GM12878 (cell line): ENCODE data around the gene DNAH17. TPM values are rescaled to one million over a fixed set of nuclear protein-coding genes. Genes with fewer than 3 reads are reported as not detected.

Experiments
- ATAC-seq: fragments of 200-7000 bp; cut with Tn5 transposase; 3 replicates; pipeline ENCODE4 v1.9.1; 2020; ENCODE audit warnings: mild to moderate bottlenecking, moderate library complexity
- BruUV-seq: library from RNA; stranded (reverse); fragments of 400-500 nt; replicated peaks from 2 replicates; lab custom pipeline; 2021; lab: Mats Ljungman, UMichigan
- CTCF ChIA-PET: fragments of 300-600 bp; sonication (Branson Sonifier 250); formaldehyde crosslinking; extraction: SDS; loops from one replicate; lab custom pipeline; 2021; ENCODE audit warnings: inconsistent platforms; lab: Yijun Ruan, JAX
- POLR2A ChIA-PET: fragments of 350-600 bp; formaldehyde crosslinking; extraction: SDS; loops from one replicate; lab custom pipeline; 2021; ENCODE audit warnings: inconsistent platforms; lab: Charles Lee
- RAD21 ChIA-PET: fragments of 300-600 bp; sonication (Branson Sonifier 250); formaldehyde crosslinking; loops from one replicate; lab custom pipeline; 2023; ENCODE audit warnings: antibody characterized with exemption; ENCODE audit not compliant: unreplicated experiment; lab: Charles Lee
- SMC1A ChIA-PET: fragments of 300-600 bp; sonication (Branson Sonifier 250); formaldehyde crosslinking; loops from one replicate; lab custom pipeline; 2023; ENCODE audit not compliant: unreplicated experiment, uncharacterized antibody; lab: Charles Lee
- DNase-seq: peaks from one replicate; pipeline ENCODE4 v3.0.0-alpha.2; 2011; ENCODE audit warnings: low read depth, low spot score
- FAIRE-seq: peaks from 3 replicates; lab custom pipeline; 2011; peaks lifted over from hg19 to GRCh38; lab: Jason Lieb, UNC
- H2AFZ ChIP-seq: 2 replicates; pipeline ENCODE4 v1.6.0; 2011; ENCODE audit warnings: low read depth, low read length, control low read depth; ENCODE audit not compliant: control insufficient read depth
- H3K27ac ChIP-seq: 2 replicates; pipeline ENCODE4 v1.5.1; 2011; ENCODE audit warnings: control low read depth; ENCODE audit not compliant: control insufficient read depth, insufficient read depth
- H3K27me3 ChIP-seq, 2 experiments: replicated peaks in 1 of 2; 2 replicates each; pipeline versions ENCODE4 v1.6.0 to v1.6.1; 2011; ENCODE audit warnings: low read length in 1 of 2; ENCODE audit not compliant: control insufficient read depth in 2 of 2, insufficient read depth in 2 of 2
- H3K36me3 ChIP-seq, 2 experiments: 2 replicates each; pipeline ENCODE4 v1.5.1; 2011; ENCODE audit warnings: low read length in 1 of 2; ENCODE audit not compliant: control insufficient read depth in 2 of 2, insufficient read depth in 2 of 2
- H3K4me1 ChIP-seq: 2 replicates; pipeline ENCODE4 v1.6.1; 2011; ENCODE audit warnings: mild to moderate bottlenecking, low read length, moderate library complexity, mixed read lengths; ENCODE audit not compliant: control insufficient read depth, insufficient read depth
- H3K4me2 ChIP-seq: 2 replicates; pipeline ENCODE4 v1.6.0; 2011; ENCODE audit warnings: control low read depth; ENCODE audit not compliant: control insufficient read depth, insufficient read depth
- H3K4me3 ChIP-seq: fragments of 200-600 bp; sonication (generic); 2 replicates; pipeline ENCODE4 v1.5.1; 2016
- H3K79me2 ChIP-seq: 2 replicates; pipeline ENCODE4 v1.6.0; 2011; ENCODE audit warnings: low read length; ENCODE audit not compliant: control insufficient read depth, insufficient read depth
- H3K9ac ChIP-seq: 2 replicates; pipeline ENCODE4 v1.8.0; 2011; ENCODE audit warnings: low read length, control low read depth, mixed read lengths; ENCODE audit not compliant: control insufficient read depth, insufficient read depth
- H3K9me3 ChIP-seq: replicated peaks from 3 replicates; pipeline ENCODE4 v1.5.1; 2011; ENCODE audit warnings: mild to moderate bottlenecking, low read length; ENCODE audit not compliant: control insufficient read depth, insufficient read depth
- H4K20me1 ChIP-seq: 2 replicates; pipeline ENCODE4 v1.6.0; 2011; ENCODE audit not compliant: control insufficient read depth, insufficient read depth
- ATF7 ChIP-seq: fragments of 450-650 bp; IDR thresholded peaks from 2 replicates; pipeline ENCODE4 v1.6.1; 2016; ENCODE audit warnings: low read depth, mild to moderate bottlenecking
- BCL3 ChIP-seq: IDR thresholded peaks from 2 replicates; pipeline ENCODE4 v1.6.1; 2011; ENCODE audit warnings: borderline replicate concordance, low read depth, mild to moderate bottlenecking, moderate library complexity, low read length; ENCODE audit not compliant: insufficient read depth, poor library complexity, severe bottlenecking
- CEBPB ChIP-seq, 2 experiments: fragments of 150-350 bp in 1 of 2; IDR thresholded peaks; 2 replicates each; pipeline ENCODE4 v1.6.1; 2012 to 2014; ENCODE audit warnings: low read depth in 2 of 2, low read length in 2 of 2, borderline replicate concordance in 1 of 2, inconsistent platforms in 1 of 2
- CTCF ChIP-seq, 3 experiments: IDR thresholded peaks in 2 of 3; conservative IDR thresholded peaks in 1 of 3; 2 replicates each; pipeline ENCODE4 v1.5.1; 2011; ENCODE audit warnings: low read depth in 3 of 3, low read length in 3 of 3, mild to moderate bottlenecking in 3 of 3, control low read depth in 2 of 3, moderate library complexity in 2 of 3, inconsistent platforms in 1 of 3, mixed read lengths in 1 of 3; ENCODE audit not compliant: control insufficient read depth in 2 of 3, insufficient read depth in 1 of 3; ENCODE audit errors: extremely low read depth in 1 of 3
- EZH2 ChIP-seq: IDR thresholded peaks from 2 replicates; pipeline ENCODE4 v1.6.1; 2012; ENCODE audit warnings: low read depth, mild to moderate bottlenecking, control low read depth, inconsistent platforms, low read length, borderline replicate concordance; ENCODE audit not compliant: control insufficient read depth
- HDAC6 ChIP-seq: fragments of 200-600 bp; sonication (generic); IDR thresholded peaks from one replicate; pipeline ENCODE4 v1.8.0; 2017; ENCODE audit warnings: antibody characterized with exemption; ENCODE audit not compliant: unreplicated experiment
- IKZF2 ChIP-seq, 2 experiments: fragments of 450-650 bp; IDR thresholded peaks; 2 replicates each; pipeline ENCODE4 v1.6.1; 2017; ENCODE audit warnings: mild to moderate bottlenecking in 2 of 2, moderate library complexity in 2 of 2
- JUND ChIP-seq: IDR thresholded peaks from 2 replicates; pipeline ENCODE4 v1.6.1; 2012; ENCODE audit warnings: low read depth, mild to moderate bottlenecking, low read length, improper control_type of control experiment, moderate library complexity
- MYC ChIP-seq: IDR thresholded peaks from 2 replicates; pipeline ENCODE4 v1.6.1; 2011; ENCODE audit warnings: mild to moderate bottlenecking, low read length, moderate library complexity, inconsistent platforms; ENCODE audit not compliant: insufficient read depth, insufficient replicate concordance, insufficient read length, severe bottlenecking
- NFIC ChIP-seq: IDR thresholded peaks from 2 replicates; pipeline ENCODE4 v1.6.1; 2012; ENCODE audit warnings: low read depth, mild to moderate bottlenecking, inconsistent platforms, low read length, moderate library complexity
- RELA ChIP-seq: fragments of 450-650 bp; IDR thresholded peaks from 2 replicates; pipeline ENCODE4 v1.8.0; 2014; ENCODE audit warnings: borderline replicate concordance; ENCODE audit not compliant: partially characterized antibody
- RFX5 ChIP-seq: IDR thresholded peaks from 2 replicates; pipeline ENCODE4 v1.6.1; 2011; ENCODE audit warnings: low read depth, low read length, improper control_type of control experiment
- SRF ChIP-seq, 2 experiments: IDR thresholded peaks; 2 replicates each; pipeline ENCODE4 v1.6.1; 2011; ENCODE audit warnings: low read depth in 2 of 2, low read length in 2 of 2, mild to moderate bottlenecking in 1 of 2, moderate library complexity in 1 of 2
- TCF12 ChIP-seq: IDR thresholded peaks from 2 replicates; pipeline ENCODE4 v1.6.1; 2011; ENCODE audit warnings: low read depth, mild to moderate bottlenecking, low read length
- USF1 ChIP-seq: IDR thresholded peaks from 2 replicates; pipeline ENCODE4 v1.6.1; 2011; ENCODE audit warnings: borderline replicate concordance, low read depth, mild to moderate bottlenecking, moderate library complexity, mixed read lengths, low read length; ENCODE audit not compliant: insufficient read depth; ENCODE audit errors: extremely low read length
- ZNF24 ChIP-seq: fragments of 450-650 bp; IDR thresholded peaks from 2 replicates; pipeline ENCODE4 v1.6.1; 2017; ENCODE audit warnings: antibody characterized with exemption, mild to moderate bottlenecking
- ZNF622 ChIP-seq: fragments of 450-650 bp; IDR thresholded peaks from 2 replicates; pipeline ENCODE4 v1.6.1; 2017; ENCODE audit warnings: mild to moderate bottlenecking, inconsistent platforms
- WGBS: methylation state at CpG from one replicate; pipeline ENCODE4 v1.1.6; 2016; ENCODE audit warnings: low lambda C conversion rate; ENCODE audit not compliant: insufficient replicate concordance, insufficient coverage; ENCODE audit errors: missing lambda C conversion rate; 5-methylcytosine and 5-hydroxymethylcytosine counted together
- in situ Hi-C: fragments of 300-500 bp; cut with MboI; formaldehyde crosslinking; loops from 9 replicates; pipeline ENCODE4 v1.14.3; 2018; ENCODE audit warnings: mixed read lengths
- intact Hi-C: fragments of 100-400 bp; cut with micrococcal nuclease; formaldehyde crosslinking; loops from one replicate; pipeline ENCODE4 v1.14.2; 2022; ENCODE audit not compliant: unreplicated experiment
- polyA plus RNA-seq, 11 experiments: library from polyadenylated mRNA; depleted of rRNA in 4 of 11; unstranded in 6 of 11; stranded (reverse) in 5 of 11; fragments of >200 nt; fragmentation: Nextera tagmentation in 4 of 11; fragmentation: Illumina TruSeq in 1 of 11; extraction: Ambion mirVana in 4 of 11; extraction: Trizol in 1 of 11; gene quantifications; 1 replicate in 1 of 11; 2 replicates in 10 of 11; pipeline versions ENCODE4 v1.2.1 to v1.2.3, GENCODE V29; 2011 to 2016; ENCODE audit warnings: inconsistent platforms in 2 of 11, missing spikeins in 2 of 11, low read depth in 1 of 11
- total RNA-seq, 4 experiments: library from RNA; depleted of rRNA in 3 of 4; stranded (reverse); fragments of >200 nt in 3 of 4; fragmentation: Illumina TruSeq in 1 of 4; extraction: Trizol in 1 of 4; gene quantifications; 2 replicates each; pipeline versions ENCODE4 v1.2.1 to v1.2.3, GENCODE V29; 2013 to 2021

DNAH17 gene
- total and polyA plus RNA-seq, 10 of the 15 experiments (the other 5 are each of a cell fraction or from before 2014, with no cell fraction given) = 0.16 to 2.9 (median 0.56) TPM

GRCh38 chr17:78438271-78438691, 138.9 kb downstream of the DNAH17 start:
- ATAC-seq = no peak

More at GRCh38 chr17:78438271-78438691, 138.9 kb downstream of the DNAH17 start:
- in situ Hi-C loops = no loop called here
- no peak for FAIRE-seq
- Histone ChIP-seq H3K9ac (no peak overlapping the region), H3K4me3 (no peak overlapping the region), H3K4me1 (no peaks in the 10 kb centered on the region), H3K27me3 (no peaks in the 10 kb centered on the region), H3K4me2 (no peak overlapping the region), H2AFZ (no peak overlapping the region), H3K79me2 (no peaks in the 10 kb centered on the region), H3K9me3 (no peaks in the 10 kb centered on the region), H4K20me1 (no peaks in the 10 kb centered on the region), H3K27ac (no peak overlapping the region), H3K36me3 (no peaks in the 10 kb centered on the region)
- ChIA-PET RAD21 (no interaction called here), SMC1A (no interaction called here), CTCF (no interaction called here), POLR2A (no interaction called here)
- no peak for TF ChIP-seq CEBPB (IDR thresholded peaks at IDR 0.05; ENCODE audit: borderline replicate concordance in 1 of 2, low read depth in 2 of 2, low read length in 2 of 2)
- no peak for TF ChIP-seq EZH2
- no peak for TF ChIP-seq CTCF (IDR thresholded peaks at IDR 0.05 in 2 of 3, conservative IDR thresholded peaks at IDR 0.05 in 1 of 3; ENCODE audit: control insufficient read depth in 2 of 3, extremely low read depth in 1 of 3, insufficient read depth in 1 of 3, low read depth in 3 of 3, low read length in 3 of 3)
- no peak for TF ChIP-seq ZNF24
- no peak for TF ChIP-seq ATF7
- TF ChIP-seq MYC = no peak
- TF ChIP-seq JUND = no peak
- TF ChIP-seq SRF (IDR thresholded peaks at IDR 0.05; ENCODE audit: low read depth in 2 of 2, low read length in 2 of 2) = no peak
- no peak for TF ChIP-seq TCF12
- TF ChIP-seq IKZF2 (IDR thresholded peaks at IDR 0.05) = no peak
- no peak for TF ChIP-seq ZNF622
- TF ChIP-seq RELA = no peak
- TF ChIP-seq USF1 = no peak
- TF ChIP-seq HDAC6 = no peak
- no peak for TF ChIP-seq NFIC
- TF ChIP-seq RFX5 = no peak
- no peak for TF ChIP-seq BCL3
- DNase-seq = no peak
- BruUV-seq = no TSS peak
- WGBS = 81% methylated on average over 9 of the region's 10 CpGs
- intact Hi-C loops = no loop called here
